HG02840 (cell line): ENCODE measurements around the gene CACNA1A.
"Not testable (repeated sequence)": the region's sequence is repeated elsewhere in the genome, so short reads cannot be mapped to it uniquely, and the experiment has no call there.

ENCODE experiments used
- ATAC-seq: cut with Tn5 transposase; IDR thresholded peaks from one replicate; pipeline ENCODE4 v1.9.1; 2021; ENCODE audit warnings: mild to moderate bottlenecking, moderate library complexity, moderate number of reproducible peaks; ENCODE audit not compliant: unreplicated experiment, low FRiP score

The CACNA1A gene

DNA sequence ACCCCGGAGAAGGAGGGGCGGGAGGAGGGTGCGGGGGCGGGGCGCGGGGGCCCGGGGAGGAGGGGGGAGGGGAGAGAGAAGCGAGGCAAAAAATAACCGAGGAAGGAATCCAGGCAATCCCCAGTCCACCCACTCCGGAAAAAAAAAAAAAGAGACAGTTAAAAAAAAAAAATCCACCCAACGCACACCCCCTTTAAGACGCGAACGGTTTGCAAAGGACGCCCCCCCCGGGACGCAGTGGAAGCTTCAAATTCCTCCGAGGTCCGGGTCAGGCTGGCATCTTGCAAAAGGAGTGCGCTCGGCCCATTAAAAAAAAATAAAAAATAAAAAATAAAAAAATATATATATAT is at the start of gene CACNA1A:
CACNA1A (minus strand) TSS at position 9 of the 350 bp plus-strand sequence. CDS start 255 bp downstream, outside the sequence.
- ATAC-seq: no peak

DNA sequence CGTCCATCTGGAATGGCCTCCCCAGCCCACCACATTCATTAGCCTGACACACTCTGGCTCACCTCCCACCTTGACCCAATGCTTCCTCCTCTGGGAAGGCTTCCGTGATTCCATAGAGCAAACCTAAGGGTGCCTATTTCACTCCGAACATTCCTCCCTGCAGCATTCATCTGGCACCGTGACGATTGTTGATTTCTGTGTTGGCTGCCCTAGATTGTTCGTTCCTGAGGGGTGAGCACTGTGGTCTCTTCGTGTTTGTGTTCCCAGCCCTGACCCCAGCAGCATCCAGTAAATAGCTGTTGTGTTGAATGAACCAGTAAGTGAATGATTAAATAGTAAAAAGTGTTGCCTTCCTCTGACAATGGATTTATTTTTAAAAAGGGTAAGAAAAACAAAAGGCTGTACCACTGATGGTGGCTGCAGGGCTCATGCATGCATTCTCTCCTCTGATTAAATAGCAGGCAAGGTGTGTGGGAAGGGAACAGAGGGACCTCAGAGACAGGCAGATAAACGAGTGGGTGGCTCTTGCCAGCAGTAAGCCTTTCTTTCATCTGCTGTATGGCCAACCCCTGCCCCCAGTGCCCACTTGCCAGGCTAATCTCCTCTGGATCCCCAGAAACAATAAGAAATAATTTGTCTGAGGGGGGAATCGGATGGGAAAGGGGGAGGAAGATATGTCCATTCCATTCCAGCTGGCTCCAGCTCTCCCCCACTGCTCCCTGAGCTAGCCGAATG is 48.4 kb upstream of the CACNA1A start:
- ATAC-seq: no peak

DNA sequence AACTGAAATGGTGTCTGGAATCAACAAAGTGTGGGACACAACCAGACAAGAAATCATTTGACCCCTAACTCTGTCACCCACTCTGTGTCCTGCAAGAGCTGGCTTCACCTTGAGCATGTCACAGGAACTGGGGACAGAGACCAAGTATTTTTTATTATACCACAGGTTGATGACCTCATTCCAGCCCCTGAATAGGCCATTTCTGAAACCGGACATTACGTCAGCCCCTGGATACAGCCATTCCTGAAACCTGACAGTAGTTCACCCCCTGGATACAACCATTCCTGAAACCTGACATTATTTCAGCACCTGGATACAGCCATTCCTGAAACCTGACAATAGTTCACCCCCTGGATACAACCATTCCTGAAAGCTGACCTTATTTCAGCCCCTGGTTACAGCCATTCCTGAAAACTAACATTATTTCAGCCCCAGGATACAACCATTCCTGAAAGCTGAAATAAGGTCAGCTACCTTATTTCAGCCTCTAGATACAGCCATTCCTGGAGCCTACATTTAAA is 47.7 kb upstream of the CACNA1A start:
- ATAC-seq: no peak

DNA sequence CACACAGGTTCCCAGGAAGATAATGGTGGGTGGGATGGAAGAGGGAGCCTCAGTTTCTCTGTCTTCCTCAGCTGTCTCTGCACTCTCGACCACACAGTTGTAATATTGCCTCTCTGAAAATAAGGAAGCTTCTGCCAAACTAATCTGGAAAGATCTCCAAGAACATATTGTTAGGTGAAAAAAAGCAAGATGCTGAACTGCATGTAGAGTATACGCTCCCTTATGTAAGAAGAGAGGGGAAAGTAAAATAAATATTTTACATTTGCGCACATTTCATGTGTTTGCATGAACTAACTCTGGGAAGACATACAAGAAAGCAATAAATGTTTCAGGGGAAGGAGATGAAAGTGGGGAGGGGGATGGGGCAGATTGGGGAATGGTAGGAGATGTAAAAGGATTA is 41.9 kb upstream of the CACNA1A start:
- ATAC-seq: no peak

- ATAC-seq: no peak
These were observed 40.8 kb upstream of the CACNA1A start for GRCh38 chr19:13547102-13547501.

GRCh38 chr19:13544423-13544822 is 38.1 kb upstream of the CACNA1A start:
- no peak for ATAC-seq

DNA sequence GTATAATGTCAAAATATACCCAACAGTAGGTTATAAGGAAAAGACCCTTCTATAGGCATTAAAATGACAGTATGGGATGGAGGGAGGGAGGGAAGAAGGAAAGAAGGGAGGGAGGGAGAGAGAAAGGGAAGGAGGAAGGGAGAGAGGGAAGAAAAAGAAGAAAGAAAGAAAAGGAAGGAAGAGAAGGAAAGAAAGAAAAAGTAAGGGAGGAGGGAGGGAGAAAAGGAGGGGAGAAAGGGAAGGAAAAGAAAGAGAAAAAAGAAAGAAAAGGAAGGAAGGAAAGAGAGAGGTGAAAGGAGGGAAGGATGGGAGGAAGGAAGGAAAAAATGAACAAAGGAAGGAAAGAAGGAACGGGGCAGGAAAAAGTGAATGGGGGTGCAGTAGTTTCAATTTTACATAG is 35.3 kb upstream of the CACNA1A start:
- ATAC-seq: no peak

DNA sequence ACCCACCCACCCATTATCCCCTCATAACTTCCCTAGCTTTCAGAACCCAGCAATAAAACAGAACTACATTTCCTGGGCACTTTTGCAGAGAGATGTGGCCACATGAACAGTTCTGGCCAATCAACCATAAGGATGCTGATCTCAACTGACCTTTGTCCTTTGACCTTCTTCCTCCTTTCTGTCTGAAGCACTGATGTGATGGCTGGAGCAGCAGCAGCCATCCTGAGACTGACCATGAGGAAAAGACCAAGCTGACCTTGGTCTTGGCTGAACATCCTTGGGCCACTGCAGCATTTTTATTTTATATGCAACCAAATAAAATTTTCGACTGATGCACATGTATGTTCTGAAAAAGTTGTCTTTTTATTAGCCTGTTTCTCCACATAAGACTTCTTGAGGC is 33.1 kb upstream of the CACNA1A start:
- ATAC-seq: no peak

GRCh38 chr19:13538601-13539253 is 32.4 kb upstream of the CACNA1A start:
- no peak for ATAC-seq

DNA sequence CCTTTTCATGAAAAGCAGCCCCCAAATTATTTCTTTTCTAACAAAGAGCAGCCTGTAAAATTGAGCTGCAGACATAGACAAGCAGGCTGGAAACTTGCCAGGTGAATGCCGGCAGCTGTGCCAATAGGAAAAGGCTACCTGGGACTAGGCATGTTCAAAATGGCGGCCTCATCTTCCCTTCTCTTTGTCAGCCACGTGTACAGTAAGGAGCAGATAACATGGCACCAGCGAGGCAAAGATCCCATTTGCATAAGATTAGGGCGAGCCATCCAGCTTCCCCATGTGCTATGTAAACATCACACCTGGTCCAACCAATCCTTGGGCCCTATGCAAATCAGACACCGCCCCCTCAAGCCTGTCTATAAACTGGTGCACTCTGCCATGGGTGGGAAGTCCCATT is 31.2 kb upstream of the CACNA1A start:
- ATAC-seq: no peak

- no peak for ATAC-seq
These were observed 24.4 kb upstream of the CACNA1A start for GRCh38 chr19:13530720-13531119.

DNA sequence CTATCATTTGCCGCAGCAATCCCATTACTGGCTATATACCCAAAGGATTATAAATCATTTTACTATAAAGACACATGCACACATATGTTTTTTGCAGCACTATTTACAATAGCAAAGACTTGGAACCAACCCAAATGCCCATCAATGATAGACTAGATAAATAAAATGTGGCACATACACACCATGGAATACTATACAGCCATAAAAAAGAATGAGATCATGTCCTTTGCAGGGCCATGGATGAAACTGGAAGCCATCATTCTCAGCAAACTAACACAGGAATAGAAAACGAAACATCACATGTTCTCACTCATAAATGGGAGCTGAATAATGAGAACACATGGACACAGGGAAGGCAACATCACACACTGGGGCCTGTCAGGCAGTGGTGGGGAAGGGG is 23.4 kb upstream of the CACNA1A start:
- ATAC-seq: not testable (repeated sequence)

DNA sequence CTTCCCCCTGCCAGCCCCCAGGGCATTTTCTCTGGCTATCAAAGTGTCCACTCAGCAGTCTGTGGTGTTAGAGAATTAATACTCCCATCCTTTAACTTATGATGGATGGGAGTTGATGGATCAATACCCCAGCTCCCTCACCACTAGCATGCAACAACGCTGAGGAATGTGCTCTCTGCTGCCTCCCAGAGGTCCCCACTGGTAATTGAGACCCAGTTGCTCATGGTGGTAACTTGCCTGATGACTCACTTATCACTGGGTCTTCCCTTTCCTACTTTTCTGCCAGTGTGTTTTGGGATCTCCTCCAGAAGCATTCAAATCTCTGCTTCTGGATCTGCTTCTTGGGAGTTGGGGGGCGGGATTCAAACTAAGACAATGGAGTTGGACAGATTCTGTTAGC is 20.3 kb upstream of the CACNA1A start:
- no peak for ATAC-seq

DNA sequence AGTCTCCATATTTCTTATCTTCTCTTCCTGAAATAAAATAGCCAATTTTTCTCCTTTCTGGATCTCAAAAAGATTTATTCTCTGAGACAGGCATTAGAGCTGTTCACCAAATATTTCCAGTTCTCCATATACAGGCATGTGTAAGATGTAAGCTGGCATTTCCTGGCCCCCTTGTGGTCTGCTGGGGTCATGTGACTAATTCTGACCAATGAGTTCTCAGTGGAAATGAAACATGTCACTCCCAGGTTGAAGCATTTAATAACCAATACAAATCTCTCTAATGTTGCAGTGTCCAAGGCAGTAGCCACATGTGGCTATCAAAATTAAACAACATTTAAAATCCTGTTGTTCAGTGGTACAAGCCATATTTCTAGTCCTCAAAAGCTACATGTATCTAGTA is 14.8 kb upstream of the CACNA1A start:
- no peak for ATAC-seq

DNA sequence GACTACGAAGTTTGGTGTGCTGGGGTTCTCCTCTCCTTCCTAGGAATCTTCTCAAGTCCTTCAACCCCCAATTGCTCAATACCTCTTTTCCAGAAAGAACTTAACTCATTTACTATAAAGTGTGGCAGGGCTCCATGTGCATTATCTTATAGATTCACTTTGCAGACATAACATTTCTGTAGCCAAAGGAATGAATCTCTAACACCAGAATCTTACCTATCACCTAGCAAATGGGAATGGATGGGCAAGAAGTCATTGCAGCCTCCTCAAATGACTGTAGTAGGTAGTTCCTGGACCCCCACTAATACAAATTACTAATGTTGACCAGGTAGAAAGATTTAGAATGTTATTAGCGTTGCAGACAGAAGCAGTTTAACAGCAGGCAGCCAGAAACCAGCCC is 5.7 kb upstream of the CACNA1A start:
- no peak for ATAC-seq

DNA sequence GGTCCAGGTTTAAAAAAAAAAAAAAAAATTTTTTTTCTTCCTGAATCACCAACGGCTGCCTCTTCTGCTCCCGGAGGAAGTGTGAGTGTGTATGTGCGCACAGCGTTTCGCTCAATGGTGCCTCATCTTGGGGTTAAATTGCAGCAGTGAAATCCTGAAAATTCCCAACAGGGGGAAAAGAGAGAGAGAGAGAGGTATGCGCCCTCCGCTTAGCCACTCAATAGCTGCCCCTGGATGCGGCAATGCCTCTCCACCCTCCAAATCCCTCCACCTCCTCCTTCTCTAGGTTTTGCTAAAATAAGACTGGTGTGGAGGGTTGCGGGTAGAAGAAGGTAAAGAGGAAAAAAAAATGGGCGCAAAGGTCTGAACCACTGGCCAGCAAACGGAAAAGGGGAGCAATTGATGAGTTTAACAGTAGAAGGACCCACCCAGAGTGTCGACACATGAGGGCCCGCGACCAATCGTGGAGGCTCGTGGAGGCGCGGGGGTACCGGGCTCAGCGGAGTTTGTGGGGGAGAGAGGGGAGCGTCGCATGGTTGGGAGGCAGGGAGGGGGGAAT is 853 bp upstream of the CACNA1A start:
- no peak for ATAC-seq

DNA sequence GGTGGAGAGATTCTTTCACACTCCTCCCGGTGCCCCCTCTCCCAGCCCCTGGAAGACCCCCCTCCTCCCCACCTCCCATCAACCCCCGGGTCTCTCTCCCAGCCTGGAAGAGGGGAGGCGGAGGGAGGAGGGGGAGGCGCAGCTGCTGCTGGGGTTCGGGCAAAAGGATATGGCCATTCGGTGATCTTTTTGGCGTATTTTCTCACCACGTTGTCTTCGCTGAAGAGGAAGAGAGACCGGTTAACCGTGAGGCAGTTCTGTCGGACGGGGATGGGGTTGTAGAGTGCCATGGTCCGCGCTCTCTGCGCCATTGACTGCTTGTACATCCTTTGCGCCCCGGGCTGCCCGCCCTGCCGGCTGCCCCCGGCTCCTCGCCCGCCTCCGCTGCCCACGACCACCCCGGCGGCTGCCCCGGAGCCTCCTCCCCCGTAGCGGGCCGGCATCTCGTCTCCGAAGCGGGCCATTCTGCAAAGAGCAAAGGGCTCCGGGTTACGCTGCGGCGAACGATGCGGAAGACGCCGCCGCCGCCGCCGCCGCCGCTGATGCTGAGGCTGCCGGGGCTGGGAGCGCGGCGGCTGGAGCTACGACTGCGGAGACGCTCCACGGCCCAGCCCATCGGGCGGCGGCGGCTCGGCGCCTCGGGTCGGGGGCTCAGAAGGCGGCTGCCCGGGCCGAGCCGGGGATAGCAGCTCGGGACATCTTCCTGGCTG is 363 bp downstream of the CACNA1A start:
- no peak for ATAC-seq

- ATAC-seq: no peak
These were observed 1.0 kb downstream of the CACNA1A start for GRCh38 chr19:13505164-13505695.

DNA sequence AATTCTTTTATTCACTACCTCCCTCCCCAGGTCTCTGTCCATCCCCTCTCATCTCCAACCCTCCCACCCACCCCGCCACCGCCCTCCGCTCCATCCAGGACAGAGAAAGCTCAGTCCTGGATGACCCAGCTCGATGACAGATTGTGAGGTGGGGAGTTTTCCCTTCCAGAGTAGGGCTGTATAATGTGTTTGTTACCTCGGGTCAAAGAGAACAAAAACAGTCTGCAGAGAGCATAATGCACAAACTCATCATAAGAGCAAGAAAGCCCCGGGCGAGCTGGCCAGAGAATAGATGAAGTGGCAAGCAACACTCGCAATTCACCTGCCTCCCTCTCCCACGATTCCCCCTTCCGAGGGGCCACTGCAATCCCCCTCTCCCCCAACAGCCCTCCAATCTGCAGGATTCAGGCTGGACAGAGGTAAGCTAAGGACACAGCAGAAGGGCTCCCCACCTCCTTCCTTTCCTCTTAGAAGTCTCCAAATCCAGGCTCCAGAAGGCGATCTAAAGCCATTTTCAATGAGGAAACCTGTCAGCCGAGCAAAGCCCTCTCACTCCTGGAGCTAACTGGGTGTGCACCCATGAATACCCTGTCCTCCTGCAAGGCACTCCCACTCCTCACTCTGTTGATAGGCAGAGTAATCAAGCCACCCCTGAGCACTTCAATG is 2.6 kb downstream of the CACNA1A start:
- no peak for ATAC-seq

GRCh38 chr19:13502231-13502630 is 4.0 kb downstream of the CACNA1A start:
- no peak for ATAC-seq
